Right lobe of liver (tissue), 4 donors: Measurements from ENCODE around the gene LMO7.

Experiments
- CTCF ChIP-seq, 4 donors: fragments of 200-600 bp in 3 of 4; fragments of 450-650 bp in 1 of 4; IDR thresholded peaks; one replicate each; pipeline versions ENCODE4 v1.5.1 to v1.8.0; 2016 to 2022; ENCODE audit warnings: antibody characterized with exemption in 4 of 4, mild to moderate bottlenecking in 2 of 4
- POLR2A ChIP-seq: fragments of 450-650 bp; IDR thresholded peaks from one replicate; pipeline ENCODE4 v1.6.1; 2017; ENCODE audit warnings: antibody characterized with exemption, mild to moderate bottlenecking
- donor health status: DM: no; HTN: no; CAD: no.
- donor health status: DM: no; HTN: no; CAD: no.
- donor health status: DM: no; HTN: yes; CAD: no.

DNA sequence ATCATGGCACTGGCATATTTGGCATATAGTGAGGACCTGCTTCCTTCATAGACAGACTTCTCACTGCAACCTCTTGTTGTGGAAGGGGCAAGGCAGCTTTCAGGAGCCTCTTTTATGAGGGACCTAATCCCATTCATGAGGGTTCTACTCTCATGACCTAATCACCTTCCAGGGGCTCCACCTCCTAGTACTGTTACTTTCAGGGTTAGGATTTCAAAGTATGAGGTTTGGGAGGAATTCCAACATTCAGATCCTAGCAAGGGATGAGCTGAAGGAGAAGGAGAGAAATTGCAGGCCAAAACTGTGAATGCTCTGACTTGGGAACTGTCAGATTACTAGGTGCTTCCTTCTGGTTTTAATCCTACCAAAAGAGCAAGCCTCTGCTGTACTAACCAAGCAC, 87.8 kb downstream of the LMO7 start:
- TF ChIP-seq CTCF (IDR thresholded peaks at IDR 0.05) = no peak
- no peak for TF ChIP-seq POLR2A
